Breast epithelium (tissue), 4 donors: ENCODE results near the gene RTL10. TPM values are rescaled to one million over a fixed set of nuclear protein-coding genes. Genes with fewer than 3 reads are reported as not detected.
A peak's percentile ranks its signal among the peaks of the same experiment; 100 is the strongest.

ENCODE experiments used
- DNase-seq, 2 donors: peaks; one replicate each; pipeline ENCODE4 v3.0.0-alpha.2; 2019; ENCODE audit warnings: low spot score in 2 of 2
- H3K27ac ChIP-seq, 2 donors: fragments of 200-600 bp; sonication (generic) in 1 of 2; one replicate each; pipeline ENCODE4 v1.5.1; 2016 to 2019; ENCODE audit warnings: mild to moderate bottlenecking in 1 of 2
- H3K27me3 ChIP-seq, 2 donors: fragments of 200-600 bp; sonication (generic) in 1 of 2; one replicate each; pipeline versions ENCODE4 v1.5.1 to v1.6.0; 2017 to 2019; ENCODE audit warnings: control low read depth in 1 of 2, mild to moderate bottlenecking in 1 of 2
- H3K36me3 ChIP-seq: fragments of 200-600 bp; one replicate; pipeline ENCODE4 v1.5.1; 2019
- H3K4me1 ChIP-seq, 2 donors: fragments of 200-600 bp; sonication (generic); one replicate each; pipeline ENCODE4 v1.5.1; 2016 to 2019; ENCODE audit warnings: control low read depth in 1 of 2
- H3K4me3 ChIP-seq, 3 donors: fragments of 200-600 bp; sonication (generic); 1 replicate in 2 of 3; 2 replicates in 1 of 3; pipeline ENCODE4 v1.5.1; 2016 to 2019; ENCODE audit warnings: mild to moderate bottlenecking in 3 of 3, moderate library complexity in 2 of 3
- H3K9me3 ChIP-seq, 2 donors: fragments of 200-600 bp; sonication (generic) in 1 of 2; one replicate each; pipeline ENCODE4 v1.5.1; 2016 to 2019; ENCODE audit warnings: control low read depth in 1 of 2
- CTCF ChIP-seq, 3 donors: fragments of 450-650 bp; IDR thresholded peaks; one replicate each; pipeline ENCODE4 v1.5.1; 2016 to 2017; ENCODE audit warnings: antibody characterized with exemption in 3 of 3, mild to moderate bottlenecking in 3 of 3, moderate library complexity in 3 of 3
- POLR2A ChIP-seq: fragments of 450-650 bp; IDR thresholded peaks from one replicate; pipeline ENCODE4 v1.6.1; 2016; ENCODE audit warnings: antibody characterized with exemption, mild to moderate bottlenecking, moderate library complexity
- POLR2AphosphoS5 ChIP-seq, 3 donors: sonication (generic); formaldehyde crosslinking; IDR thresholded peaks; one replicate each; pipeline ENCODE4 v1.6.1; 2017; ENCODE audit warnings: antibody characterized with exemption in 3 of 3
- intact Hi-C: fragments of 100-400 bp; cut with DNase I; formaldehyde crosslinking; loops from one replicate; pipeline ENCODE4 v1.15.1; 2023; ENCODE audit warnings: low total_unique reads
- total RNA-seq, 3 donors: library from RNA; depleted of rRNA; stranded (reverse); fragments of >200 nt; gene quantifications; one replicate each; pipeline ENCODE4 v1.1.0, GENCODE V29; 2016

Gene RTL10
- total RNA-seq, 3 donors from 2014 or later: 6.7 to 21.5 (median 14.1) TPM

- no peak for TF ChIP-seq POLR2AphosphoS5 (IDR thresholded peaks at IDR 0.05)
- no peak for TF ChIP-seq POLR2A
- no peak for TF ChIP-seq CTCF (IDR thresholded peaks at IDR 0.05)
- no peak overlapping the region for H3K27ac ChIP-seq
- intact Hi-C loops: no loop called here
- DNase-seq: peak in 1 of 2 donors; percentile 33
- H3K27me3 ChIP-seq: no peaks in the 10 kb centered on the region
- no peaks in the 10 kb centered on the region for H3K4me1 ChIP-seq
- H3K9me3 ChIP-seq: no peaks in the 10 kb centered on the region
- H3K36me3 ChIP-seq: no peaks in the 10 kb centered on the region
- no peak overlapping the region for H3K4me3 ChIP-seq
Measured at GRCh38 chr22:19878461-19879245, 24.0 kb upstream of the RTL10 start.

- peak in 1 of 2 donors; percentile 34 for DNase-seq
- Histone ChIP-seq H3K27me3 (no peaks in the 10 kb centered on the region), H3K9me3 (no peaks in the 10 kb centered on the region), H3K36me3 (no peaks in the 10 kb centered on the region), H3K4me1 (no peaks in the 10 kb centered on the region), H3K27ac (no peak overlapping the region), H3K4me3 (no peak overlapping the region)
- no peak for TF ChIP-seq CTCF (IDR thresholded peaks at IDR 0.05)
- no peak for TF ChIP-seq POLR2AphosphoS5 (IDR thresholded peaks at IDR 0.05)
- TF ChIP-seq POLR2A: no peak
- intact Hi-C loops: no loop called here
Measured at GRCh38 chr22:19877626-19878339, 23.1 kb upstream of the RTL10 start.

- TF ChIP-seq CTCF (IDR thresholded peaks at IDR 0.05) (no peak), POLR2A (no peak), POLR2AphosphoS5 (IDR thresholded peaks at IDR 0.05) (no peak)
- H3K4me3 ChIP-seq: no peak overlapping the region
- H3K9me3 ChIP-seq: no peaks in the 10 kb centered on the region
- intact Hi-C loops: no loop called here
- DNase-seq: peak in 1 of 2 donors; percentile 36
- no peaks in the 10 kb centered on the region for H3K36me3 ChIP-seq
- H3K4me1 ChIP-seq: no peaks in the 10 kb centered on the region
- H3K27ac ChIP-seq: no peak overlapping the region
- no peaks in the 10 kb centered on the region for H3K27me3 ChIP-seq
Measured at GRCh38 chr22:19876941-19877625, 22.4 kb upstream of the RTL10 start.

GRCh38 chr22:19876314-19876940 is 21.8 kb upstream of the RTL10 start:
- no peak for TF ChIP-seq POLR2A
- no peak for TF ChIP-seq POLR2AphosphoS5 (IDR thresholded peaks at IDR 0.05)
- no peak for TF ChIP-seq CTCF (IDR thresholded peaks at IDR 0.05)
- peak in 1 of 2 donors; percentile 46 for DNase-seq
- no peaks in the 10 kb centered on the region for H3K27me3 ChIP-seq
- H3K27ac ChIP-seq: no peak overlapping the region
- no peak overlapping the region for H3K4me3 ChIP-seq
- no peaks in the 10 kb centered on the region for H3K9me3 ChIP-seq
- intact Hi-C loops: no loop called here
- no peaks in the 10 kb centered on the region for H3K36me3 ChIP-seq
- H3K4me1 ChIP-seq: no peaks in the 10 kb centered on the region
